ENCODE data around the gene MTUS2. TPM values are rescaled to one million over a fixed set of nuclear protein-coding genes. Genes with fewer than 3 reads are reported as not detected.

The MTUS2 gene
- total and polyA plus RNA-seq, 4 donors, result under 0.01 to 0.70 (median 0.15) TPM

DNA sequence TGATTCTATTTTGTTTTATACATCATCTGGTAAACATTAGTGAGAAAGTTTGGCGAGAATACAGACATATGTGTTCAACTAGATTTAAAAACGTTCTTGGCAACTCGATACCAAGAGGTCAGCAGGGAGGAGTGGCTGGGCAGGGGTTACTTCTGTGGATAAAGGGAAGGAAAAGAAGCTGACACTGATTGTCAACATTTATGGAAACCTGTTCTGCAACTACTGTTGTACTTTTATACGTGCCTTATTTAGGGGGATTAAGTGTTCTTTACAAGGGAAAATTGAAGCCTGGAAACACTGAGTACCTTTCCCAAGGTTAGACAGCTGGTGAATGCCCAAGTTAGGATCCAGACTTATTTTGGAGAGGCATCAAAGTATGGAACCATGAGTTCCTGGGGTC is 65.0 kb downstream of the MTUS2 start:
- DNase-seq (ENCODE audit: low spot score), result no peak
- H3K4me3 ChIP-seq (ENCODE audit: low read depth in 1 of 3, low read length in 3 of 3), result no peak overlapping the region
- H3K36me3 ChIP-seq (ENCODE audit: control insufficient read depth in 4 of 4, insufficient read depth in 3 of 4, low read depth in 1 of 4, low read length in 3 of 4), result no peaks in the 10 kb centered on the region
- WGBS, result 57% methylated on average over 4 of the region's 4 CpGs
- peaks cover 0 to 2% (median 0%) of the 10 kb centered on the region in 4 donors for H3K27me3 ChIP-seq (ENCODE audit: control insufficient read depth in 4 of 4, insufficient read depth in 4 of 4, low read length in 3 of 4)
- no peaks in the 10 kb centered on the region for H3K4me1 ChIP-seq (ENCODE audit: control insufficient read depth in 4 of 4, insufficient read depth in 4 of 4, low read length in 3 of 4)
- no peaks in the 10 kb centered on the region for H3K9me3 ChIP-seq (ENCODE audit: control insufficient read depth in 4 of 4, low read length in 3 of 4)
- TF ChIP-seq, protein P1, sequence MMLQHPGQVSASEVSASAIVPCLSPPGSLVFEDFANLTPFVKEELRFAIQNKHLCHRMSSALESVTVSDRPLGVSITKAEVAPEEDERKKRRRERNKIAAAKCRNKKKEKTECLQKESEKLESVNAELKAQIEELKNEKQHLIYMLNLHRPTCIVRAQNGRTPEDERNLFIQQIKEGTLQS (IDR thresholded peaks at IDR 0.05), result no peak
- TF ChIP-seq, protein P2, sequence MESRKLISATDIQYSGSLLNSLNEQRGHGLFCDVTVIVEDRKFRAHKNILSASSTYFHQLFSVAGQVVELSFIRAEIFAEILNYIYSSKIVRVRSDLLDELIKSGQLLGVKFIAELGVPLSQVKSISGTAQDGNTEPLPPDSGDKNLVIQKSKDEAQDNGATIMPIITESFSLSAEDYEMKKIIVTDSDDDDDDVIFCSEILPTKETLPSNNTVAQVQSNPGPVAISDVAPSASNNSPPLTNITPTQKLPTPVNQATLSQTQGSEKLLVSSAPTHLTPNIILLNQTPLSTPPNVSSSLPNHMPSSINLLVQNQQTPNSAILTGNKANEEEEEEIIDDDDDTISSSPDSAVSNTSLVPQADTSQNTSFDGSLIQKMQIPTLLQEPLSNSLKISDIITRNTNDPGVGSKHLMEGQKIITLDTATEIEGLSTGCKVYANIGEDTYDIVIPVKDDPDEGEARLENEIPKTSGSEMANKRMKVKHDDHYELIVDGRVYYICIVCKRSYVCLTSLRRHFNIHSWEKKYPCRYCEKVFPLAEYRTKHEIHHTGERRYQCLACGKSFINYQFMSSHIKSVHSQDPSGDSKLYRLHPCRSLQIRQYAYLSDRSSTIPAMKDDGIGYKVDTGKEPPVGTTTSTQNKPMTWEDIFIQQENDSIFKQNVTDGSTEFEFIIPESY (IDR thresholded peaks at IDR 0.05), result no peak
- TF ChIP-seq FOXA2 (IDR thresholded peaks at IDR 0.05) (no peak), HNF4G (IDR thresholded peaks at IDR 0.05) (no peak), GABPA (IDR thresholded peaks at IDR 0.05 in 1 of 2, conservative IDR thresholded peaks at IDR 0.05 in 1 of 2) (no peak), JUND (IDR thresholded peaks at IDR 0.05) (no peak), RAD21 (IDR thresholded peaks at IDR 0.05) (no peak), EGR1 (IDR thresholded peaks at IDR 0.05; ENCODE audit: low read depth in 2 of 2) (no peak), TAF1 (conservative IDR thresholded peaks at IDR 0.05) (no peak), HNF4A (conservative IDR thresholded peaks at IDR 0.05) (no peak), SP1 (IDR thresholded peaks at IDR 0.05) (no peak), FOXA1 (IDR thresholded peaks at IDR 0.05) (no peak), RXRA (IDR thresholded peaks at IDR 0.05) (no peak), NR2F2 (IDR thresholded peaks at IDR 0.05) (no peak), YY1 (IDR thresholded peaks at IDR 0.05) (no peak)
- TF ChIP-seq, protein P3, sequence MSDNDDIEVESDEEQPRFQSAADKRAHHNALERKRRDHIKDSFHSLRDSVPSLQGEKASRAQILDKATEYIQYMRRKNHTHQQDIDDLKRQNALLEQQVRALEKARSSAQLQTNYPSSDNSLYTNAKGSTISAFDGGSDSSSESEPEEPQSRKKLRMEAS (IDR thresholded peaks at IDR 0.05), result no peak
- TF ChIP-seq, protein P4, sequence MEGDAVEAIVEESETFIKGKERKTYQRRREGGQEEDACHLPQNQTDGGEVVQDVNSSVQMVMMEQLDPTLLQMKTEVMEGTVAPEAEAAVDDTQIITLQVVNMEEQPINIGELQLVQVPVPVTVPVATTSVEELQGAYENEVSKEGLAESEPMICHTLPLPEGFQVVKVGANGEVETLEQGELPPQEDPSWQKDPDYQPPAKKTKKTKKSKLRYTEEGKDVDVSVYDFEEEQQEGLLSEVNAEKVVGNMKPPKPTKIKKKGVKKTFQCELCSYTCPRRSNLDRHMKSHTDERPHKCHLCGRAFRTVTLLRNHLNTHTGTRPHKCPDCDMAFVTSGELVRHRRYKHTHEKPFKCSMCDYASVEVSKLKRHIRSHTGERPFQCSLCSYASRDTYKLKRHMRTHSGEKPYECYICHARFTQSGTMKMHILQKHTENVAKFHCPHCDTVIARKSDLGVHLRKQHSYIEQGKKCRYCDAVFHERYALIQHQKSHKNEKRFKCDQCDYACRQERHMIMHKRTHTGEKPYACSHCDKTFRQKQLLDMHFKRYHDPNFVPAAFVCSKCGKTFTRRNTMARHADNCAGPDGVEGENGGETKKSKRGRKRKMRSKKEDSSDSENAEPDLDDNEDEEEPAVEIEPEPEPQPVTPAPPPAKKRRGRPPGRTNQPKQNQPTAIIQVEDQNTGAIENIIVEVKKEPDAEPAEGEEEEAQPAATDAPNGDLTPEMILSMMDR (IDR thresholded peaks at IDR 0.05; ENCODE audit: low read depth, low read length, missing input control), result no peak
- TF ChIP-seq, protein P5, sequence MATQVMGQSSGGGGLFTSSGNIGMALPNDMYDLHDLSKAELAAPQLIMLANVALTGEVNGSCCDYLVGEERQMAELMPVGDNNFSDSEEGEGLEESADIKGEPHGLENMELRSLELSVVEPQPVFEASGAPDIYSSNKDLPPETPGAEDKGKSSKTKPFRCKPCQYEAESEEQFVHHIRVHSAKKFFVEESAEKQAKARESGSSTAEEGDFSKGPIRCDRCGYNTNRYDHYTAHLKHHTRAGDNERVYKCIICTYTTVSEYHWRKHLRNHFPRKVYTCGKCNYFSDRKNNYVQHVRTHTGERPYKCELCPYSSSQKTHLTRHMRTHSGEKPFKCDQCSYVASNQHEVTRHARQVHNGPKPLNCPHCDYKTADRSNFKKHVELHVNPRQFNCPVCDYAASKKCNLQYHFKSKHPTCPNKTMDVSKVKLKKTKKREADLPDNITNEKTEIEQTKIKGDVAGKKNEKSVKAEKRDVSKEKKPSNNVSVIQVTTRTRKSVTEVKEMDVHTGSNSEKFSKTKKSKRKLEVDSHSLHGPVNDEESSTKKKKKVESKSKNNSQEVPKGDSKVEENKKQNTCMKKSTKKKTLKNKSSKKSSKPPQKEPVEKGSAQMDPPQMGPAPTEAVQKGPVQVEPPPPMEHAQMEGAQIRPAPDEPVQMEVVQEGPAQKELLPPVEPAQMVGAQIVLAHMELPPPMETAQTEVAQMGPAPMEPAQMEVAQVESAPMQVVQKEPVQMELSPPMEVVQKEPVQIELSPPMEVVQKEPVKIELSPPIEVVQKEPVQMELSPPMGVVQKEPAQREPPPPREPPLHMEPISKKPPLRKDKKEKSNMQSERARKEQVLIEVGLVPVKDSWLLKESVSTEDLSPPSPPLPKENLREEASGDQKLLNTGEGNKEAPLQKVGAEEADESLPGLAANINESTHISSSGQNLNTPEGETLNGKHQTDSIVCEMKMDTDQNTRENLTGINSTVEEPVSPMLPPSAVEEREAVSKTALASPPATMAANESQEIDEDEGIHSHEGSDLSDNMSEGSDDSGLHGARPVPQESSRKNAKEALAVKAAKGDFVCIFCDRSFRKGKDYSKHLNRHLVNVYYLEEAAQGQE (IDR thresholded peaks at IDR 0.05), result no peak
- no peak overlapping the region for H3K27ac ChIP-seq (ENCODE audit: low read depth in 1 of 2, low read length in 2 of 2)
- H3K9ac ChIP-seq (ENCODE audit: low read depth in 1 of 2, low read length in 2 of 2), result no peak overlapping the region
